GM23248 (cell line): ENCODE measurements around the gene KCNJ6. TPM values are rescaled to one million over a fixed set of nuclear protein-coding genes. Genes with fewer than 3 reads are reported as not detected.

Experiments used
- DNase-seq: peaks from one replicate; pipeline ENCODE4 v3.0.0-alpha.2; 2015
- H2AFZ ChIP-seq: fragments of 200-600 bp; sonication (generic); 2 replicates; pipeline ENCODE4 v1.6.1; 2016; ENCODE audit warnings: antibody characterized with exemption
- H3F3A ChIP-seq: fragments of 200-600 bp; sonication (generic); 2 replicates; pipeline ENCODE4 v1.6.1; 2016; ENCODE audit warnings: mild to moderate bottlenecking, antibody characterized with exemption, mixed run types; ENCODE audit not compliant: insufficient read depth
- H3K27ac ChIP-seq: fragments of 200-600 bp; sonication (generic); 2 replicates; pipeline ENCODE4 v1.5.1; 2016; ENCODE audit warnings: mild to moderate bottlenecking
- H3K27me3 ChIP-seq: fragments of 200-600 bp; sonication (generic); replicated peaks from 2 replicates; pipeline ENCODE4 v1.6.1; 2016; ENCODE audit warnings: mild to moderate bottlenecking; ENCODE audit not compliant: insufficient read depth
- H3K36me3 ChIP-seq: fragments of 200-600 bp; sonication (generic); 2 replicates; pipeline ENCODE4 v1.6.1; 2016; ENCODE audit warnings: low read depth, mild to moderate bottlenecking
- H3K4me1 ChIP-seq: fragments of 200-600 bp; sonication (generic); 2 replicates; pipeline ENCODE4 v1.6.1; 2016; ENCODE audit warnings: mild to moderate bottlenecking; ENCODE audit not compliant: insufficient read depth
- H3K4me2 ChIP-seq: fragments of 200-600 bp; sonication (generic); one replicate; pipeline ENCODE4 v1.6.1; 2016; ENCODE audit warnings: mild to moderate bottlenecking; ENCODE audit not compliant: unreplicated experiment
- H3K4me3 ChIP-seq: fragments of 200-600 bp; sonication (generic); 2 replicates; pipeline ENCODE4 v1.5.1; 2016; ENCODE audit warnings: mild to moderate bottlenecking
- H3K79me2 ChIP-seq: fragments of 200-600 bp; sonication (generic); 2 replicates; pipeline ENCODE4 v1.6.1; 2016; ENCODE audit warnings: mild to moderate bottlenecking; ENCODE audit not compliant: insufficient read depth
- H3K9ac ChIP-seq: fragments of 200-600 bp; sonication (generic); 2 replicates; pipeline ENCODE4 v1.6.1; 2016; ENCODE audit warnings: mild to moderate bottlenecking
- H3K9me2 ChIP-seq: fragments of 200-600 bp; sonication (generic); 2 replicates; pipeline ENCODE4 v1.6.1; 2016; ENCODE audit warnings: mixed run types, mild to moderate bottlenecking, moderate library complexity; ENCODE audit not compliant: insufficient read depth
- H3K9me3 ChIP-seq: fragments of 200-600 bp; sonication (generic); one replicate; pipeline ENCODE4 v1.6.1; 2017; ENCODE audit warnings: low read depth
- H4K20me1 ChIP-seq: fragments of 200-600 bp; sonication (generic); 2 replicates; pipeline ENCODE4 v1.6.0; 2016; ENCODE audit not compliant: insufficient read depth
- EZH2 ChIP-seq: fragments of 200-600 bp; sonication (generic); IDR thresholded peaks from 2 replicates; pipeline ENCODE4 v1.6.1; 2018; ENCODE audit warnings: antibody characterized with exemption, mild to moderate bottlenecking; ENCODE audit not compliant: insufficient read depth, poor library complexity, severe bottlenecking
- EZH2phosphoT487 ChIP-seq: fragments of 200-600 bp; sonication (generic); IDR thresholded peaks from 2 replicates; pipeline ENCODE4 v1.6.1; 2018; ENCODE audit warnings: antibody characterized with exemption, moderate library complexity, mild to moderate bottlenecking, low read depth; ENCODE audit not compliant: insufficient read depth
- WGBS, 2 experiments: methylation state at CpG; one replicate each; pipeline ENCODE4 v1.1.6; 2015 to 2017; ENCODE audit warnings: low lambda C conversion rate in 2 of 2, low coverage in 1 of 2; ENCODE audit errors: missing lambda C conversion rate in 2 of 2; 5-methylcytosine and 5-hydroxymethylcytosine counted together
- in situ Hi-C: fragments of 300-500 bp; cut with MboI; formaldehyde crosslinking; loops from 2 replicates; pipeline ENCODE4 v1.15.0; 2020
- polyA plus RNA-seq: library from polyadenylated mRNA; unstranded; fragments of >200 nt; fragmentation: Nextera tagmentation; extraction: Ambion mirVana; gene quantifications from 2 replicates; pipeline ENCODE4 v1.2.1, GENCODE V29; 2016
- total RNA-seq: library from RNA; depleted of rRNA; stranded (reverse); fragments of >200 nt; shearing (Covaris generic); gene quantifications from 2 replicates; pipeline ENCODE4 v1.2.3, GENCODE V29; 2014

Gene KCNJ6
- total and polyA plus RNA-seq, 2 experiments from 2014 or later: 0.11 TPM; not detected in 1

- in situ Hi-C loops: no loop called here
- WGBS, 2 experiments: 79% methylated on average over 4 of the region's 4 CpGs
- Histone ChIP-seq H3K4me3 (no peak overlapping the region), H4K20me1 (no peaks in the 10 kb centered on the region), H3K9me2 (no peaks in the 10 kb centered on the region), H2AFZ (no peak overlapping the region), H3K9ac (no peak overlapping the region), H3K4me1 (no peaks in the 10 kb centered on the region), H3K27ac (no peak overlapping the region), H3F3A (no peaks in the 10 kb centered on the region), H3K27me3 (no peaks in the 10 kb centered on the region), H3K4me2 (no peak overlapping the region), H3K9me3 (no peaks in the 10 kb centered on the region), H3K36me3 (no peaks in the 10 kb centered on the region), H3K79me2 (no peaks in the 10 kb centered on the region)
- no peak for DNase-seq
- TF ChIP-seq EZH2 (no peak), EZH2phosphoT487 (no peak)
Observed at GRCh38 chr21:37587203-37587602, 329.1 kb downstream of the KCNJ6 start.

- H3K36me3 ChIP-seq: no peaks in the 10 kb centered on the region
- H3F3A ChIP-seq: no peaks in the 10 kb centered on the region
- TF ChIP-seq EZH2 (no peak), EZH2phosphoT487 (no peak)
- in situ Hi-C loops: no loop called here
- no peak overlapping the region for H3K9ac ChIP-seq
- H3K4me3 ChIP-seq: no peak overlapping the region
- H3K27me3 ChIP-seq: no peaks in the 10 kb centered on the region
- no peaks in the 10 kb centered on the region for H3K4me1 ChIP-seq
- no peaks in the 10 kb centered on the region for H3K79me2 ChIP-seq
- no peak overlapping the region for H3K27ac ChIP-seq
- H3K4me2 ChIP-seq: no peak overlapping the region
- no peaks in the 10 kb centered on the region for H3K9me2 ChIP-seq
- H2AFZ ChIP-seq: no peak overlapping the region
- peak; percentile 64 for DNase-seq
- 39 to 53% methylated on average over 5 of the region's 5 CpGs for WGBS, 2 experiments
- H3K9me3 ChIP-seq: no peaks in the 10 kb centered on the region
- no peaks in the 10 kb centered on the region for H4K20me1 ChIP-seq
Observed at GRCh38 chr21:37582590-37582989, 333.7 kb downstream of the KCNJ6 start.

- WGBS, 2 experiments: 60% methylated on average over 3 of the region's 3 CpGs
- no peak overlapping the region for H3K4me2 ChIP-seq
Observed at GRCh38 chr21:37580666-37581065, 335.6 kb downstream of the KCNJ6 start.

GRCh38 chr21:37579356-37579755, 336.9 kb downstream of the KCNJ6 start:
- Histone ChIP-seq H3K27me3 (no peaks in the 10 kb centered on the region), H3K9me3 (no peaks in the 10 kb centered on the region), H3K9ac (no peak overlapping the region), H4K20me1 (no peaks in the 10 kb centered on the region), H3K79me2 (no peaks in the 10 kb centered on the region), H3K4me1 (no peaks in the 10 kb centered on the region), H3K27ac (no peak overlapping the region), H3K9me2 (no peaks in the 10 kb centered on the region), H3K36me3 (no peaks in the 10 kb centered on the region), H2AFZ (no peak overlapping the region), H3K4me3 (no peak overlapping the region), H3F3A (no peaks in the 10 kb centered on the region), H3K4me2 (no peak overlapping the region)
- in situ Hi-C loops: no loop called here
- no peak for TF ChIP-seq EZH2
- no peak for TF ChIP-seq EZH2phosphoT487
- DNase-seq: no peak
- WGBS, 2 experiments: 25 to 31% methylated on average over 1 of the region's 1 CpG

More at GRCh38 chr21:37580666-37581065, 335.6 kb downstream of the KCNJ6 start:
- DNase-seq: no peak
- in situ Hi-C loops: no loop called here
- no peak overlapping the region for H3K9ac ChIP-seq
- no peaks in the 10 kb centered on the region for H3K4me1 ChIP-seq
- H3K9me3 ChIP-seq: no peaks in the 10 kb centered on the region
- no peaks in the 10 kb centered on the region for H3K9me2 ChIP-seq
- H3K27ac ChIP-seq: no peak overlapping the region
- H3K79me2 ChIP-seq: no peaks in the 10 kb centered on the region
- H3F3A ChIP-seq: no peaks in the 10 kb centered on the region
- no peaks in the 10 kb centered on the region for H4K20me1 ChIP-seq
- no peak overlapping the region for H3K4me3 ChIP-seq
- TF ChIP-seq EZH2: no peak
- TF ChIP-seq EZH2phosphoT487: no peak
- no peaks in the 10 kb centered on the region for H3K27me3 ChIP-seq
- H3K36me3 ChIP-seq: no peaks in the 10 kb centered on the region
- no peak overlapping the region for H2AFZ ChIP-seq
